ENCODE results near the gene DCAF6. TPM values are rescaled to one million over a fixed set of nuclear protein-coding genes. Genes with fewer than 3 reads are reported as not detected.

The DCAF6 gene
- total RNA-seq, 4 donors from 2014 or later, result 99.6 to 137 (median 115) TPM

GRCh38 chr1:167899253-167899681 is 37.2 kb upstream of the DCAF6 start:
- Histone ChIP-seq H3K4me1 (peaks cover 0 to 10% (median 0%) of the 10 kb centered on the region in 3 donors), H3K27me3 (no peaks in the 10 kb centered on the region), H3K36me3 (no peaks in the 10 kb centered on the region), H3K27ac (no peak overlapping the region), H3K9me3 (no peaks in the 10 kb centered on the region), H3K4me3 (no peak overlapping the region)
- TF ChIP-seq POLR2AphosphoS5 (IDR thresholded peaks at IDR 0.05) (peak; percentile 55), EP300 (IDR thresholded peaks at IDR 0.05) (no peak)
- WGBS, 2 donors (ENCODE audit: low coverage in 1 of 2), result 44% methylated on average over 2 of the region's 4 CpGs; no CpG with 5 or more reads in 1 of the 2 donors
- ATAC-seq, result peak; percentile 71

DNA sequence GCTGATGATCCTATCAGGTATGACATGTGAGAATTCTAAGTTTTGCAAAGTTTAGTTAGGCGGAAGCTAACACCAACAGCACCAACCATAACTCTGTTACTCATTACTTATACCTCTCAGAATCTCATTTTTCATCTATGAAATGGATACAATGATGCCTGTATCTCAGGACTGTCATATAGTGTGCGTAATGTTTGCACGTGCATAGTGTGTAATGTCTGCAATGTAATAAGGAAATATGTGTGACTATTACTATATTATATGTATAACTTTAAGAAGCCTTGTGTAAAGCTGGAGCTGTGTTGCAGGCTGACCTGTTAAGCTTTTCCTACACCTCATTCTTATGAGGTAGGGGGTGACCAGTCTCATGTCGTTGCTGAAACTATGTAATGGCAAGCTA is 35.6 kb upstream of the DCAF6 start:
- Histone ChIP-seq H3K27ac (no peak overlapping the region), H3K4me1 (peaks cover 0 to 19% (median 0%) of the 10 kb centered on the region in 3 donors), H3K36me3 (no peaks in the 10 kb centered on the region), H3K4me3 (no peak overlapping the region), H3K27me3 (no peaks in the 10 kb centered on the region), H3K9me3 (no peaks in the 10 kb centered on the region)
- no peak for ATAC-seq
- TF ChIP-seq, protein P1, sequence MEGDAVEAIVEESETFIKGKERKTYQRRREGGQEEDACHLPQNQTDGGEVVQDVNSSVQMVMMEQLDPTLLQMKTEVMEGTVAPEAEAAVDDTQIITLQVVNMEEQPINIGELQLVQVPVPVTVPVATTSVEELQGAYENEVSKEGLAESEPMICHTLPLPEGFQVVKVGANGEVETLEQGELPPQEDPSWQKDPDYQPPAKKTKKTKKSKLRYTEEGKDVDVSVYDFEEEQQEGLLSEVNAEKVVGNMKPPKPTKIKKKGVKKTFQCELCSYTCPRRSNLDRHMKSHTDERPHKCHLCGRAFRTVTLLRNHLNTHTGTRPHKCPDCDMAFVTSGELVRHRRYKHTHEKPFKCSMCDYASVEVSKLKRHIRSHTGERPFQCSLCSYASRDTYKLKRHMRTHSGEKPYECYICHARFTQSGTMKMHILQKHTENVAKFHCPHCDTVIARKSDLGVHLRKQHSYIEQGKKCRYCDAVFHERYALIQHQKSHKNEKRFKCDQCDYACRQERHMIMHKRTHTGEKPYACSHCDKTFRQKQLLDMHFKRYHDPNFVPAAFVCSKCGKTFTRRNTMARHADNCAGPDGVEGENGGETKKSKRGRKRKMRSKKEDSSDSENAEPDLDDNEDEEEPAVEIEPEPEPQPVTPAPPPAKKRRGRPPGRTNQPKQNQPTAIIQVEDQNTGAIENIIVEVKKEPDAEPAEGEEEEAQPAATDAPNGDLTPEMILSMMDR (IDR thresholded peaks at IDR 0.05), result no peak
- TF ChIP-seq POLR2A (IDR thresholded peaks at IDR 0.05), result no peak
- 84 to 88% methylated on average over 4 of the region's 4 CpGs for WGBS, 2 donors (ENCODE audit: low coverage in 1 of 2)

- Histone ChIP-seq H3K27me3 (no peaks in the 10 kb centered on the region), H3K36me3 (no peaks in the 10 kb centered on the region), H3K9me3 (no peaks in the 10 kb centered on the region), H3K27ac (no peak overlapping the region), H3K4me3 (no peak overlapping the region), H3K4me1 (peaks cover 0 to 12% (median 0%) of the 10 kb centered on the region in 3 donors)
- TF ChIP-seq, protein P1 (IDR thresholded peaks at IDR 0.05), result no peak
- TF ChIP-seq POLR2A (IDR thresholded peaks at IDR 0.05) (no peak), POLR2AphosphoS5 (IDR thresholded peaks at IDR 0.05) (no peak), EP300 (IDR thresholded peaks at IDR 0.05) (no peak)
- WGBS, 2 donors (ENCODE audit: low coverage in 1 of 2), result 60 to 61% methylated on average over 2 to 4 of the region's 4 CpGs
- no peak for ATAC-seq
Measured at GRCh38 chr1:167904652-167905130, 31.8 kb upstream of the DCAF6 start.

GRCh38 chr1:167905182-167905581 is 31.3 kb upstream of the DCAF6 start:
- H3K27me3 ChIP-seq, result no peaks in the 10 kb centered on the region
- H3K4me3 ChIP-seq, result no peak overlapping the region
- TF ChIP-seq POLR2AphosphoS5 (IDR thresholded peaks at IDR 0.05) (no peak), EP300 (IDR thresholded peaks at IDR 0.05) (no peak), POLR2A (IDR thresholded peaks at IDR 0.05) (no peak)
- TF ChIP-seq, protein P1 (IDR thresholded peaks at IDR 0.05), result no peak
- H3K36me3 ChIP-seq, result no peaks in the 10 kb centered on the region
- no peaks in the 10 kb centered on the region for H3K9me3 ChIP-seq
- WGBS, 2 donors (ENCODE audit: low coverage in 1 of 2), result 54 to 95% methylated on average over 3 of the region's 3 CpGs
- no peak overlapping the region for H3K27ac ChIP-seq
- H3K4me1 ChIP-seq, result peaks cover 0 to 10% (median 0%) of the 10 kb centered on the region in 3 donors
- no peak for ATAC-seq

DNA sequence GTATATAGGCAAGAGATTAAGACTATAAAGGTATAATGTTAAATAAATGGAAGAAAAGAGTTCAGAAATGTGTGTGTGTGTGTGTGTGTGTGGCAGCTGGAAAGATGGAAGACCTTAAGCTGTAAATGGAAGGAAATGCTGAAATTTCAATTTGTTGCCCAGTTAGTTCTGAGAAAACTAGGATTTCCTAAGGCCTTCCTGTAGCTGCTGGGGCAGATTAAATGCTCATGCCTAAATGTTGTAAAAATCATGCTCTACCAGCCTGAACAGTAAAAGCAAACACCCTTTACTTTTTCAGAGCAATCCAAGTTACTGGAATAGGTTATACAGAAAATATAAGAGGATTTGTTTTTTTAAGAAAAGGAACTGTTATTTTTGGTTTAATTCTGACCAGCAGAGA is 30.8 kb upstream of the DCAF6 start:
- H3K36me3 ChIP-seq, result no peaks in the 10 kb centered on the region
- no peaks in the 10 kb centered on the region for H3K27me3 ChIP-seq
- H3K4me3 ChIP-seq, result no peak overlapping the region
- H3K27ac ChIP-seq, result no peak overlapping the region
- TF ChIP-seq, protein P1 (IDR thresholded peaks at IDR 0.05), result no peak
- TF ChIP-seq EP300 (IDR thresholded peaks at IDR 0.05) (no peak), POLR2AphosphoS5 (IDR thresholded peaks at IDR 0.05) (no peak), POLR2A (IDR thresholded peaks at IDR 0.05) (no peak)
- peaks cover 0 to 13% (median 0%) of the 10 kb centered on the region in 3 donors for H3K4me1 ChIP-seq
- H3K9me3 ChIP-seq, result no peaks in the 10 kb centered on the region
- ATAC-seq, result no peak

Data from gastroesophageal sphincter (tissue), 4 donors.